ENCODE data around the gene STEEP1.

The STEEP1 gene

DNA sequence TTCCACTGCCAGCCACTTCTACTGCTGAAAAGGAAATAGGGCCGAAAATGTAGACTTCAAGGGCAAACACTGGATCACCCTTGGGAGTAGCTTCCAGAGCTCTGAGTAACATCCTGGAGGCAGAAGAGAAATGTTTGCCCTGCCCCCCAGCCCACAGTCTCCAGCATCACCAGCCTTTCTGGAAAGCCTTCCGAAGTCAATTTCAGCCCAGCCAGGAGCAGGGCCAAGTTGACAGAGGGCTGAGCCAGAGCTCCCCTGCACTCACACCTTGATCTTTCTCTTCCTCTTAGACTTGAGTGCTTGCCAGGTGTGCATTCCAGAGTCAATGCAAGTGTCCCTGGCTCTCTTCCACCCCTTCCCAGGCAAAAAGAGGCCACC lies 61.7 kb downstream of the STEEP1 start:
- TF ChIP-seq, protein P1, sequence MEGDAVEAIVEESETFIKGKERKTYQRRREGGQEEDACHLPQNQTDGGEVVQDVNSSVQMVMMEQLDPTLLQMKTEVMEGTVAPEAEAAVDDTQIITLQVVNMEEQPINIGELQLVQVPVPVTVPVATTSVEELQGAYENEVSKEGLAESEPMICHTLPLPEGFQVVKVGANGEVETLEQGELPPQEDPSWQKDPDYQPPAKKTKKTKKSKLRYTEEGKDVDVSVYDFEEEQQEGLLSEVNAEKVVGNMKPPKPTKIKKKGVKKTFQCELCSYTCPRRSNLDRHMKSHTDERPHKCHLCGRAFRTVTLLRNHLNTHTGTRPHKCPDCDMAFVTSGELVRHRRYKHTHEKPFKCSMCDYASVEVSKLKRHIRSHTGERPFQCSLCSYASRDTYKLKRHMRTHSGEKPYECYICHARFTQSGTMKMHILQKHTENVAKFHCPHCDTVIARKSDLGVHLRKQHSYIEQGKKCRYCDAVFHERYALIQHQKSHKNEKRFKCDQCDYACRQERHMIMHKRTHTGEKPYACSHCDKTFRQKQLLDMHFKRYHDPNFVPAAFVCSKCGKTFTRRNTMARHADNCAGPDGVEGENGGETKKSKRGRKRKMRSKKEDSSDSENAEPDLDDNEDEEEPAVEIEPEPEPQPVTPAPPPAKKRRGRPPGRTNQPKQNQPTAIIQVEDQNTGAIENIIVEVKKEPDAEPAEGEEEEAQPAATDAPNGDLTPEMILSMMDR (IDR thresholded peaks at IDR 0.05; ENCODE audit: poor library complexity, severe bottlenecking): no peak
- H3K27ac ChIP-seq (ENCODE audit: poor library complexity, severe bottlenecking): peak overlapping the region; percentile 95
- peaks cover 34% of the 10 kb centered on the region for H3K4me1 ChIP-seq (ENCODE audit: insufficient read depth, poor library complexity, severe bottlenecking)
- no peak overlapping the region for H3K4me3 ChIP-seq (ENCODE audit: severe bottlenecking)
- no peaks in the 10 kb centered on the region for H3K9me3 ChIP-seq (ENCODE audit: severe bottlenecking)
- H3K36me3 ChIP-seq (ENCODE audit: low read depth): no peaks in the 10 kb centered on the region
- DNase-seq (ENCODE audit: low spot score): peak; percentile 75
- peak; percentile 84 for ATAC-seq (ENCODE audit: low read depth)
- H3K27me3 ChIP-seq (ENCODE audit: insufficient read depth, poor library complexity, severe bottlenecking): no peaks in the 10 kb centered on the region

DNA sequence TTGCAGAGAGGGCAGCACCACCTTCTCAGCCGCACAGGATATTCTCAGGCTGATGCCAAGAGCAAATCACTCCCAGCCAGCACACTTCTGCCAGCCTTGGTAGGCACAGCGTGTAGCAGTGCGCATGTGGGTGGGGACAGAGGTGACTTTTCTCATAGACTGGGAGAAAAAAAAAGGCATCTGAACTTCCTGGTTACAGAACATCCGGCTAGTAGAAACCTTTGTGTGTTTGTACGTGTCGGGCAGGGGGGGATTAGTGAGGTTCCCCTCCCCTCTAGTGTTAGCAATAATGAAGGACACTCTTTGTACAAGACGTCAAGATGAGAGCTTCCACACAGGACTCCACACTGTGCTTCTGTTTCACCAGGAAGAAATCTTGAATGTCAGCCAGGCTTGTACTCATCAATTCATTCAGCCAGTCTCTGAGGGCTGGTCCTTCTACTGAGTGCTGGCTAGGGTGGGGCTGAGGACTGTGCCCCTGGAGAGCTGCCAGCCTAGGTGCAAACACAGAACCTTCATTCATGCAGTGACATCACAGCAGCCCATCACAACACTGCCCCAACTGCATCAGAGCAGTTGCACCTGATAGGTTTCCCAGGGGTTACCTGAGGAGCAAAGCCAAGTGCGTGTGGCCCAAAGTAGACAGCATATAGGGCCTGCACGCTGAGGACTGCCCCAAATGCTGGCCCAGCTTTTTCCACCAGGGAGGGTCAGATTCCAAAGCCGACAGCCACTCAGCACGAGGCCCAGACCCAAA lies 62.3 kb downstream of the STEEP1 start:
- H3K27me3 ChIP-seq (ENCODE audit: insufficient read depth, poor library complexity, severe bottlenecking): no peaks in the 10 kb centered on the region
- H3K4me3 ChIP-seq (ENCODE audit: severe bottlenecking): no peak overlapping the region
- ATAC-seq (ENCODE audit: low read depth) (peak; percentile 74), DNase-seq (ENCODE audit: low spot score) (peak; percentile 68)
- H3K4me1 ChIP-seq (ENCODE audit: insufficient read depth, poor library complexity, severe bottlenecking): peaks cover 34% of the 10 kb centered on the region
- H3K9me3 ChIP-seq (ENCODE audit: severe bottlenecking): no peaks in the 10 kb centered on the region
- TF ChIP-seq, protein P1 (IDR thresholded peaks at IDR 0.05; ENCODE audit: poor library complexity, severe bottlenecking): no peak
- peak overlapping the region; percentile 95 for H3K27ac ChIP-seq (ENCODE audit: poor library complexity, severe bottlenecking)
- H3K36me3 ChIP-seq (ENCODE audit: low read depth): no peaks in the 10 kb centered on the region

DNA sequence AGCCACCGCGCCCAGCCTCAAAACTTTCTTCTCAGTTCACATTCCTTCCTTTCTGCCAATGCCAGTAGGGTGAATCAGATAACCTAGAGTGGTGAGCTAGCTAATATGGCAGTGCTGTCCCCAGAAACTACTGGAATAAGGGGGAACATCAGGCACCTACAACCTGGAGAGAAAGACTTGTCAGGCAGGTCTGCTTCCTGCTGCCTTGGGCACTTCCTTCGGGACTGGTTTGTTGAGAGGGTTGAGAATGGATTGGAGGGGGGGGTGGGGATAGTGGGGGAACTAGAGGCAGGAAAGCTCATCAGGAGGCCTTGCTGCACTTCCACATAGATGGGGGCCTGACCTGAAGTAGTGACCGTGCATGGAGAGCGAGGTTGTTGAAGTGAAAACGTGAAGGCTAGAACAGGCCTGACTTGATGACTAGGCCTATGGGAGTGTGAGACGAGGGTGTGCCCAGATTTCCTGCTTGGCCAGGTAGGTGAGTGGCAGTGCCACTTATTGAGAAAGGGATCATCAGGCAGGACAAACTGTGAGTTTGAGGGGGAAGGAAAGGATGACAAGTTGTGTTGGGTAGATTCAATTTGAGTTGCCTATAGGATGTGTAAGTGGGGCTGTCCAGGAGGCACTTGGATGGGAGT lies 63.6 kb downstream of the STEEP1 start:
- peaks cover 31% of the 10 kb centered on the region for H3K4me1 ChIP-seq (ENCODE audit: insufficient read depth, poor library complexity, severe bottlenecking)
- H3K9me3 ChIP-seq (ENCODE audit: severe bottlenecking): no peaks in the 10 kb centered on the region
- H3K27me3 ChIP-seq (ENCODE audit: insufficient read depth, poor library complexity, severe bottlenecking): no peaks in the 10 kb centered on the region
- H3K27ac ChIP-seq (ENCODE audit: poor library complexity, severe bottlenecking): peak overlapping the region; percentile 95
- no peaks in the 10 kb centered on the region for H3K36me3 ChIP-seq (ENCODE audit: low read depth)
- ATAC-seq (ENCODE audit: low read depth) (no peak), DNase-seq (ENCODE audit: low spot score) (no peak)
- TF ChIP-seq, protein P1 (IDR thresholded peaks at IDR 0.05; ENCODE audit: poor library complexity, severe bottlenecking): no peak
- H3K4me3 ChIP-seq (ENCODE audit: severe bottlenecking): no peak overlapping the region

DNA sequence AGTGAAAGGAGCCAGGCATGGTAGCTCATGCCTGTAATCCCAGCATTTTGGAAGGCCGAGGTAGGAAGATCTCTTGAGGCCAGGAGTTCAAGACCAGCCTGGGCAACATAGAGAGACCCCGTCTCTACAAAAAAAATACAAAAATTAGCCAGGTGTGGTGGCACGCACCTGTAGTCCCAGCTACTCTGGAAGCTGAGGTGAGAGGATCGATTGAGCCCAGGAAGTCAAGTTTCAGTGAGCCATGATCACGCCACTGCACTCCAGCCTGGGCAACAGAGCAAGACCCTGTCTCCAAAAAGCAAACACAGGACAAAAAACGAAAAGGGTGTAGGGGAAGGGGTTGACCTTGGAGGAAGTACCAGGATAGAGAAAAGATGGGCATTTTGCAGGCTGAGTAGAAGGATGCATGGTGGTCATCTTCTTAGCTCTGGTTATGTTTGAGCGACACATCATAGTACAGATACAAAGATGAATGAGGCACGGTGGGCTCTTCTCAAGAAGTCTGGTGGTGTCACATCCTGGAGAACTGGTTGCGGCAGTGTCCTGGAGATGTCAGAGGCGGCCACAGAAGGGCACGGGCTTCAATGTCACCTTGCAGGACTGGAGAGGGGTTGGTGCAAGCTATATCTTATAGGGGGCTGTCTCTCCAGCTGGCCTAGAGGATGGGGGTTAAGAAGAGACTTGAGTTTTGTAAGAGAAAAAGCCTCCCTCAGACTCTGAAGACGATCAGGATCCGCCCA lies 65.0 kb downstream of the STEEP1 start:
- H3K27me3 ChIP-seq (ENCODE audit: insufficient read depth, poor library complexity, severe bottlenecking): no peaks in the 10 kb centered on the region
- DNase-seq (ENCODE audit: low spot score) (no peak), ATAC-seq (ENCODE audit: low read depth) (no peak)
- H3K36me3 ChIP-seq (ENCODE audit: low read depth): no peaks in the 10 kb centered on the region
- H3K9me3 ChIP-seq (ENCODE audit: severe bottlenecking): no peaks in the 10 kb centered on the region
- H3K27ac ChIP-seq (ENCODE audit: poor library complexity, severe bottlenecking): peak overlapping the region; percentile 95
- H3K4me3 ChIP-seq (ENCODE audit: severe bottlenecking): no peak overlapping the region
- H3K4me1 ChIP-seq (ENCODE audit: insufficient read depth, poor library complexity, severe bottlenecking): peaks cover 31% of the 10 kb centered on the region
- TF ChIP-seq, protein P1 (IDR thresholded peaks at IDR 0.05; ENCODE audit: poor library complexity, severe bottlenecking): no peak
